HG03565 (cell line): Measurements from ENCODE around the gene CCPG1.
"Not testable (repeated sequence)": the region's sequence is repeated elsewhere in the genome, so short reads cannot be mapped to it uniquely, and the experiment has no call there.

Experiments
- ATAC-seq: cut with Tn5 transposase; IDR thresholded peaks from one replicate; pipeline ENCODE4 v1.9.1; 2021; ENCODE audit warnings: mild to moderate bottlenecking, moderate library complexity; ENCODE audit not compliant: unreplicated experiment

The CCPG1 gene, protein sequence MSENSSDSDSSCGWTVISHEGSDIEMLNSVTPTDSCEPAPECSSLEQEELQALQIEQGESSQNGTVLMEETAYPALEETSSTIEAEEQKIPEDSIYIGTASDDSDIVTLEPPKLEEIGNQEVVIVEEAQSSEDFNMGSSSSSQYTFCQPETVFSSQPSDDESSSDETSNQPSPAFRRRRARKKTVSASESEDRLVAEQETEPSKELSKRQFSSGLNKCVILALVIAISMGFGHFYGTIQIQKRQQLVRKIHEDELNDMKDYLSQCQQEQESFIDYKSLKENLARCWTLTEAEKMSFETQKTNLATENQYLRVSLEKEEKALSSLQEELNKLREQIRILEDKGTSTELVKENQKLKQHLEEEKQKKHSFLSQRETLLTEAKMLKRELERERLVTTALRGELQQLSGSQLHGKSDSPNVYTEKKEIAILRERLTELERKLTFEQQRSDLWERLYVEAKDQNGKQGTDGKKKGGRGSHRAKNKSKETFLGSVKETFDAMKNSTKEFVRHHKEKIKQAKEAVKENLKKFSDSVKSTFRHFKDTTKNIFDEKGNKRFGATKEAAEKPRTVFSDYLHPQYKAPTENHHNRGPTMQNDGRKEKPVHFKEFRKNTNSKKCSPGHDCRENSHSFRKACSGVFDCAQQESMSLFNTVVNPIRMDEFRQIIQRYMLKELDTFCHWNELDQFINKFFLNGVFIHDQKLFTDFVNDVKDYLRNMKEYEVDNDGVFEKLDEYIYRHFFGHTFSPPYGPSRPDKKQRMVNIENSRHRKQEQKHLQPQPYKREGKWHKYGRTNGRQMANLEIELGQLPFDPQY

DNA sequence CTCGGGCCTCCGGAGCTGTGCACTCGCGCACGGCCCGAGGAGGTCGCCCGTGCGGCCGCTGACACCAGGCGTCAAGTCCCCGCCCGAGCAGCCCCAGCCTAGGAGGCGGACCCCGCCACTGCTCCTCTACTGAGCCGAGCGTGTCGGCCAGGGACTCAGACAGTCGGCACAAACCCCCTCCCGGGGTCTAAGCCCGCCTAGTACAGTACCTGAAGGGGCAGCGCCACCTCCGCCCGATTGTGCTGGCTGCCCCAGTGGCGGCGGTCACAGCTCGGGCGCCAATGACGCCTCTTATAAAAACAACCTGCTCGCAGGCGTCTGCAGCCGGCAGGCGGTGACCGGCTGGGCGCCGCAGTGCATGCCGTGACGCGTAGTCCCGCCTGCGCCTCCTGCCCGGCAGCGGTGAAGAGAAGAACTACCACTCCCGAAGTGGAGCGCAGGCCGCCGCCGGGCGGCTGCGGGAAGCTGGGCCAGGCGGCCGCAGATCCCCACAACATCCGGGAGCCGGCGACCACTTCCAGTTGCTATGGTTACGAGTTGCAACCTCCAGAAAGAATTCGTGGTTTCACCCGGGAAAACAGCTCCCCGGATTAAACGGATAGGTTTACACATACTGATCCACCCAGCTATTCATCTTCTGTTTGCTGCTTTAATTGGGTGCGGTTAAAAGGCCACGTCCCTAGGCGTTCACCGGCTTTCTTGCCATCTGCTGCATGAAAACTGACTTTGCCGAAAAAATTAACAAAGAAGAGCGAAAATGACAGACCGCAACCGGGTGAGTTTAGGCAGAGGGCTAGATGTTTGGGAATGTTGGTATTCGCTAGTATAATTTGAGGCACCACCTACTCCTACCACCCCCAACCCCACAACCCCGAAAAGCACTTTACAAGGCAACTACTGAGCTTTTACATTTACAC lies at the start of gene CCPG1, which contains the start of gene PIERCE2:
Gene CCPG1 (minus strand): TSS at position 348 of the 917 bp plus-strand sequence. CDS start 18,935 bp downstream, outside the sequence.
Gene PIERCE2 (plus strand): TSS at position 484 of the 917 bp plus-strand sequence. CDS start 274 bp downstream, at position 758.
- ATAC-seq: peak; percentile 92

DNA sequence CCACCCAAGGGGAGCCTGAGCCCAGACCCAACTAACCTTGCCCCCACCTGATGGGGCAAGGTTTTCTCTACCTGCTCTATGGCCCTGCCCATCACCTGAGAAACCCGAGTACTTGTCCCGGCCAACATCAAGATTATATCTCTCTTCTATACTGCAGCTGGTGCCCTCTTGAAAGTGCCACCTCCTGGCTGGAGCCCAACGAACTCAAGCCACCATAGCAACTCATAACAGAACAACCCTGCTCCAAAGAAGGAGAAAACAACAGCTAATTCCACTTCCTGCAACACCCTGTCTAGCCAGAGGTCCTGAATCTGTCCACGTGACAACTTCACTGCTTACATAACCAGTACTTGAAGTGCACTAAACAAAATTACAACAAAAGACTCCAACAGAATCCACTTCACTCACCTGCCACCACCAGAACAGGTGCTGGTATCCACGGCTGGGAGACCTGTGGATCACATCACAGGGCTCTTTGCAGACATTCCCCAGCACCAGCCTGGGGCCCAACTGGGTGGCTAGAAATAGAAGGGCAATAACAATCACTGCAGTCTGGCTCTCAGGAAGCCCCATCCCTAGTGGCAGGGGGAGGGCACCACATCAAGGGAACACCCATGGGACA lies 49.4 kb upstream of the CCPG1 start:
- ATAC-seq: no peak

DNA sequence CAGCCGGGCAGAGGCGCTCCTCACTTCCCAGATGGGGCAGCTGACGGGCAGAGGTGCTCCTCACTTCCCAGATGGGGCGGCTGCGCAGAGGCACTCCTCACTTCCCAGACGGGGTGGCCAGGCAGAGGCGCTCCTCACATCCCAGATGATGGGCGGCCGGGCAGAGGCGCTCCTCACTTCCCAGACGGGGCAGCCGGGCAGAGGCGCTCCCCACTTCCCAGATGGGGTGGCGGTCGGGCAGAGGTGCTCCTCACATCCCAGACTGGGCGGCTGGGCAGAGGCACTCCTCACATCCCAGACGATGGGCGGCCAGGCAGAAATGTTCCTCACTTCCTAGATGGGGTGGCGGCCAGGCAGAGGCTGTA lies 38.9 kb upstream of the CCPG1 start:
- not testable (repeated sequence) for ATAC-seq

DNA sequence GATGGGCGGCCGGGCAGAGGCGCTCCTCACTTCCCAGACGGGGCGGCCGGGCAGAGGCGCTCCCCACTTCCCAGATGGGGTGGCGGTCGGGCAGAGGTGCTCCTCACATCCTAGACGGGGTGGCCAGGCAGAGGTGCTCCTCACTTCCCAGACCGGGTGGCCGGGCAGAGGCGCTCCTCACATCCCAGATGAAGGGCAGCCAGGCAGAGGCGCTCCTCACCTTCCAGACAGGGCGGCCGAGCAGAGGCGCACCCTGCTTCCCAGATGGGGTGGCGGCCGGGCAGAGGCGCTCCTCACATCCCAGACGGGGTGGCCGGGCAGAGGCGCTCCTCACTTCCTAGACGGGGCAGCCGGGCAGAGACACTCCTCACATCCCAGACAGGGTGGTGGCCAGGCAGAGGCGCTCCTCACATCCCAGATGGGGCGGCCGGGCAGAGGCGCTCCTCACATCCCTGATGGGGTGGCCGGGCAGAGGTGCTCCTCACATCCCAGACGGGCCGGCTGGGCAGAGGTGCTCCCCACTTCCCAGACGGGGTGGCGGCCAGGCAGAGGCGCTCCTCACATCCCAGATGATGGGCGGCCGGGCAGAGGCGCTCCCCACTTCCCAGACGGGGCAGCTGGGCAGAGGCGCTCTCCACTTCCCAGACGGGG lies 38.3 kb upstream of the CCPG1 start:
- not testable (repeated sequence) for ATAC-seq

DNA sequence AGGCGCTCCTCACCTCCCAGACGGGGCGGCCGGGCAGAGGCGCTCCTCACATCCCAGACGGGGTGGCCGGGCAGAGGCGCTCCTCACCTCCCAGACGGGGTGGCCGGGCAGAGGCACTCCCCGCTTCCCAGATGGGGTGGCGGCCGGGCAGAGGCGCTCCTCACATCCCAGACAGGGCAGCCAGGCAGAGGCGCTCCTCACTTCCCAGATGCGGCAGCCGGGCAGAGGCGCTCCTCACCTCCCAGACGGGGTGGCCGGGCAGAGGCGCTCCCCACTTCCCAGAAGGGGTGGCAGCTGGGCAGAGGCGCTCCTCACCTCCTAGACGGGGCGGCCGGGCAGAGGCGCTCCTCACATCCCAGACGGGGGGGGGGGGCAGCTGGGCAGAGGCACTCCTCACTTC lies 37.8 kb upstream of the CCPG1 start:
- ATAC-seq: not testable (repeated sequence)

DNA sequence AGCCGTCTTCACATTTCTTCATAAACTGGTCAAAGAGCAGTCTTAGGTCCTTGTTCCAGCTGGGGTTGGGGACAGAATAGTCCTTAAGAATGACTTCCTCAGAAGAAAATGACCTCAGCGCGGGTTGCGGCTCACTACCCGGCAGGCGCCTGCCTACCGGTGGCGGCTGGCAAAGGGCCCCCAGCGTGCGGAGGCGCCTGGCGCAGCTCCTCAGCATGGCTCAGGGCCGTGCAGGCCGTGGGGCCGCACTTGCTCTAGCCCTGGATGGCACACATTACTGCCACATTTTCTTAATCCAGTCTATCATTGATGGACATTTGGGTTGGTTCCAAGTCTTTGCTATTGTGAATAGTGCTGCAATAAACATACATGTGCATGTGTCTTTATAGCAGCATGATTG lies 35.0 kb upstream of the CCPG1 start:
- not testable (repeated sequence) for ATAC-seq

DNA sequence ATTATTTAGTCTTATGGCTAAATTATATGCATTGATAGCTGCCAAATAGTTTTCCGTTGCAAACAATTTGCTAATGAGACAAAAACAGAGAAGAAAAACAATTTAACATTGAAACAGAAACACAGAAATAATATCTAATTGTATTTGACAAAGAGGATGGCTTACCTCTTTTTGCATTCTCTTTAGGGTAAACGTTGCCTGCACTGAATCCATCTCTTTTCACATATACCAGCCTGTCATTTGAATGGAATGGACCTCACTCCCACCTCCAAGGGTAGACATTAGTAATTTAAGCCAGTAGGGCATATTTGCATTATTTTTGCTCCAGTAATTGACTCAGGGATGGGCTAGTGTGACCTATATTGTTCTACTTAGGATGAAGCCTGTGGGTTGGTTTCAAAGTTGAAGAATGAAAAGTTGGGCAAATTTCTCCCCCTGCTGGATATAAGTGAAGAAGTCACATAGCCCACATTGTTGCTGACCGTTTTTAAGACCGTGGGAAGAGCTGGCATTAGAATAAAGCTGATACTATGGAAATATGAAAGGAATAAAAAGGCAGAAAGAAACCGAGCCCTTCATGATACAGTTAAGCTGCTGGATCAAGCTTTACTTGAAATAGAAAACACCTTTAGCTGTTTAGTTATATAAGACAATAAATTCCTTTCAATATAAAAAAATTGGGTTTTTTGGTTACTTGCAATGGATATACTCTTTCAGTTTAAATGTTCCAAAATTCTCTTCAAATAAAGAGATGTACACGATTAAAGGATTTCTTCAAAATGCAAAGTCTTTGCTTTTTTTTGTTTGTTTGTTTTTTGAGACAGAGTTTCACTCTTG lies 27.0 kb upstream of the CCPG1 start:
- ATAC-seq: peak; percentile 46

DNA sequence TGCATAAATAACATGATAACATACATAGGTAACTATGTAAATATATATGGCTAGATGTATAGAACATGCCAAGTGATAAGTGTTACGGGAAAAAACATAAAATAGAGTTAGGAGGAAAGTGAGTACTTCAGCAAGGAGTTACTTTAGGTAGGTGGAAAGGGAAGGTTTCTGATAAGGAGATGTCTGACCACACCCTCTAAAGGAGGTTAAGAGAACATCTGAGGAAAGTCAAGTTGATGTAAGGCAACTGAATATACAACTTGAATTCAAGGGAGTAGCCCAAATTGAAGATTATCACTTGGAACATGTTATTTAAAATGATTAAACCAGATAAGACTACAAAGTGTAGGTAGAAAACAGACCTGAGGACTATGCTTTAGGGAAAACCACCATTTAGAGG lies 13.9 kb upstream of the CCPG1 start:
- no peak for ATAC-seq

DNA sequence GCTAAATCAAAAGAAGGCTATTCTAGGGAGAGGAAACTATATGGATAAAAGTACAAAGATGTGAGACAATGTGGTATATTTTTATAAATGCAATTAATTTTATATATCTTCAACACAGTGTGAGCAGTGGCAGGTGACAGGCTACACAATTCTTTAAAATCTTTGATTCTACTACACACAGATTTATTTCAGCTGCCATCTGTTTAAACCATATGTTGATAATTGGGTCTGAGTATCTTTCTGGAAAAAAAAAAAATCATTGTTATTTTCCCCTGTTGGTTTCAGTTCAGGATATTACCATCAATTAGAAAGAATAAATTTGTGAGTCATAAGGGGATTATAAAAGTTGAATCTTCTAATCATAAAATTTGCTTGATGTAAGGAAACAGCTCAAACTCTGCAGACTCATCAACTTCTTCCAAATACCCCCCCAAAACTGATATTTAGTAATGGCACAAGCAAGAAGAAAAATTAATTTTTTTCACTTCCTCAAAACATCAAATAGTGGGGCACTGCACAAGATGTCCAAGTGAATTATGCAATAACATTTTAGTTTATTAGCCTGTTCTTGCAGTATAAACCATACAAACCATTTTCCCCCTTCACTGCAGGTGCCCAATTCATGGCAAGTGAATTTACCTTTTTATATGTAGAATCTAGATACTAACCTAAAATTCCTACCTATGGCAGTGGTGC lies 12.2 kb upstream of the CCPG1 start:
- no peak for ATAC-seq

DNA sequence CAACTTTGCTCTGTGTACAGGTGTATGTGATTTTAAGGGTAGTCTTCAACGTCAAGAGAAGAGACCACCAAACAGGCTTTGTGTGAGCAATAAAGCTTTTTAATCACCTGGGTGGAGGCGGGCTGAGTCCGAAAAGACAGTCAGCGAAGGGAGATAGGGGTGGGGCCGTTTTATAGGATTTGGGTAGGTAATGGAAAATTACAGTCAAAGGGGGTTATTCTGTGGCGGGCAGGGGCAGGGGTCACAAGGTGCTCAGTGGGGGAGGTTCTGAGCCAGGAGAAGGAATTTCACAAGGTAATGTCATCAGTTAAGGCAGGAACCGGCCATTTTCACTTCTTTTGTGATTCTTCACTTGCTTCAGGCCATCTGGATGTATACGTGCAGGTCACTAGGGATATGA lies 9.5 kb upstream of the CCPG1 start:
- ATAC-seq: not testable (repeated sequence)

DNA sequence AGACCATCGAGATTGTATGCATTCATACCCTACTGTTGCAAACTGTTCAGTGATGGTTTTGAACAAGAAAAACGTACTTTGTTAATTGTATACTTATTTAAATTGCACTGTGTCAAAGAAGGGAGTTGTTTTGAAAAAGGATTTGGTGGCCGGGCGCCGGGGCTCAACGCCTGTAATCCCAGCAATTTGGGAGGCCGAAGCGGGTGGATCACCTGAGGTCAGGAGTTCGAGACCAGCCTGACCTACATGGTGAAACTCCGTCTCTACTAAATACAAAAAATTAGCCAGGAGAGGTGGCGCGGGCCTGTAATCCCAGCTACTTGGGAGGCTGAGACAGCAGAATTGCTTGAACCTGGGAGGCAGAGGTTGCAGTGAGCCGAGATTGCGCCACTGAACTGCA lies 817 bp upstream of the CCPG1 start:
- ATAC-seq: not testable (repeated sequence)

DNA sequence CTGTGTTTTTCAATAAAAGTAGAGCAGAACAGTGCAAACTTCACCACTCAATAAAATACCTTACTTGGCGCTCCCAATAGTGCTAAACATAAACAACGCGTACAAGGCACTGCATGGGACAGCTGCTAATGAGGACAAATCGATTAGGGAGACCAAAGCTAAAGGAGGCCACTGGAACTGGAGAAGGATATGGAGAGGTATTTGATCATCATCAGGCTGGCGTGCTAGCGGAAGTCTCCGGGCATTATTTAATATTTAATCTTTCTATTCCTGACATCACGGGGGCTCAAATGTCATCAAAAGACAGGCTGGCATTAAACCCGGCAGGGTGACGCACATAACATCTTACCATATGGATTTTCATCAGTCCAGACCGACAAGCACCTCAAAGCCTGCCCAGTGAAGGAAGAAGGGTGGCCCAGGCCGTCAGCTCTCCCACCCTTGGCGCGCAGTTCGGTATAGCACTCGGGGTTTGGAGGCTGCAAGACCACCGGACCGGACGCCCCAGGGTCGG lies 604 bp downstream of the CCPG1 start:
- no peak for ATAC-seq

DNA sequence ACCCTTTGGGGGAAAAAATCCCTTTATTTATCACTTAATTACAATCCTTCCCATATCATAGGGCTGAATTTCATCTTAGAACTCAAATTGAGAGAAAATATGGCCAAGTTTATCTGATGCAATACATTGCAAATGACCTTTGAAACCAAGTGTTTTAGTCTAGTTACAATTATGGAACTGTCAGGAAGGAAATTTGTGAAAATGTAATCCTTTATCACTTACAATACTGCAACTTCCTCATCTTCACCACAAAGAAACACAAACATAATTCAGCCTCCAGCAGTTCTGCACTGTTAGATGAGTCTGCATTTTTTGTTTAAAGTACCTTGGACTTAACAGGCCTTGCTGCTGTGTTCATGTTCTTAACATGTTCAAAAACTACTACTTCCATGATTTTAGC lies 4.6 kb downstream of the CCPG1 start:
- no peak for ATAC-seq

DNA sequence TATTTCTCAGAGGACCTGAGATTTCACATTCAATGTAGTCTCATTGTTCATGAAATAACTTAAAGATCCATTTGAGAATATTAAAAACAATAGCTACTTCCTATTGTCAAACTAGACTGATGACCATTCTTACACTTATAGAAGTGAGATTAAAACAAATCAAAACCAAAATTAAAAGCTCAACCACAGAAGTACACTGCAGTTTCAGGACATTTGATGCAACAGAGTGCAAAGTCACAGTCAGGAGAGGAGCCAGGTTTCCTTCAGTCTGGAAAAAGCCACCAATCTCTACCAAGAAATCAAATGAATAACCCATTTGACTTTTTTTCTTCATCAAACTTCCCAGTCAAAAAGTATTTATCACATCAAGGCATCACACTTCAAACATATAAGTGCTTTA lies 5.5 kb downstream of the CCPG1 start:
- ATAC-seq: no peak

DNA sequence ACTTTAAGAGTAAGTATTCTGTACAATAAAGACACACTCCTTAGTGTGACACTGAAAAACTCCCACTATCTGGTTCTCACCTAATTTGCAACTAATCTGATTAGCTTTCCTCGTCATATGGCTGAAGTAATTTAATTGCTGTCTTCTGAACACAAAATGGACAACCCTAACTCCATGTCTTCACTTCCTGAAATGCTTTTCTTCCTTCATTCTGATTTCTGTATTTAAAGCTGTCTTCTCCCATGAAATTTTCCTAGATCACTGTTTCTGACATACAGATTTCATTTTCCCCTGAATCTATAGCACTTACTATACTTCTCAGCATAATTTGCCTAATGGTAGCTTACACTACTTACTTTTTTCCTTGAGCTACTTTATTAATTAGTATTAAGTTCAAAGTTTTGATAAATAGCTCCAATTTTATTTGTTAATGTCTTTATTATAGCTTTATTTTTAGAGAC lies 6.3 kb downstream of the CCPG1 start:
- ATAC-seq: no peak

DNA sequence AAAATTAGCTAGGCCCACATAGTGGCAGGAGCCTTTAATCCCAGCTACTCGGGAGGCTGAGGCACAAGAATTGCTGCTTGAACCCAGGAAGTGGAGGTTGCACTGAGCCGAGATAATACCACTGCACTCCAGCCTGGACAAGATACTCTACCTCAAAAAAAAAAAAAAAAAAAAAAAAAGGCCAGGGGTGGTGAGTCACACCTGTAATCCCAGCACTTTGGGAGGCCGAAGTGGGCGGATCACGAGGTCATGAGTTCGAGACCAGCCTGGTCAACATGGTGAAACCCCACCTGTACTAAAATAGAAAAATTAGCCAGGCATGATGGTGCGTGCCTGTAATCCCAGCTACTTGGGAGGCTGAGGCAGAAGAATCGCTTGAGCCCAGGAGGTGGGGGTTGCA lies 8.1 kb downstream of the CCPG1 start:
- ATAC-seq: not testable (repeated sequence)

DNA sequence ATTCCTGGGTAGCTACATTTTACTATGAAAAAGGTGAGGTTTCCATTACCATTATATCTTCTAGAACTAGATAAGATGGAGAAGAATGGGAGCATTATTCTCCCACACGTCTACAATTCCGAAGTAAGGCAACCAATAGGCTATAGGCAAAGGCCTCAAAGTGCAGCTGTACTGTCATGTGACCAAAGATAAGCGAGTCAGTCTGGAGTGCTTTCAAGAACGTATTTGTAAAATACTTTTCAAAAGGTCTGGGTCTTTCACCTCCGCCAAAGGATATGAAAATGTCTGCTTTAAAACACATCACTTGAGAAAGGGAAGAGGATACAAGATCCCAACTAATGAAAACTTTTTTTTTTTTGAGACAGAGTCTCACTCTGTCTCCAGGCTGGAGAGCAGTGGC lies 9.9 kb downstream of the CCPG1 start:
- no peak for ATAC-seq

DNA sequence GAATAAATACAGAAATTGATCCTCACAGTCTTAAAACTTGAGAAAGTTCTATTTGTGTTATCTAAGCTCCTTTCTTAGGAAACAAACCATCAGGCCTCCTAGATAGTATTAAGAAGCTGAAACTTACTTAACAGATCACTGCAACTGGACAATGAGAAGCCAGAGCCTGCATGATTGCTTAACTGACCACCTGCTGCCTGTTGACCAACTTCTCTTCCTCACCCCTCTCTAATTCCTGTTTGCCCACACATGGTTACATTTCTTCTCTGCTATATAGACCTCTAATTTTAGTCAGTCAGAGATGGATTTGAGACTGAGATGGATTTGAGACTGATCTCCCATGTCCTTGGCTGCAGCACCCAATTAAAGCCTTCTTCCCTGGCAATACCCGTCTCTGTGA lies 13.5 kb downstream of the CCPG1 start:
- ATAC-seq: no peak
